K562 (cell line): ENCODE data around the gene FAM184B. TPM values are rescaled to one million over a fixed set of nuclear protein-coding genes. Genes with fewer than 3 reads are reported as not detected.

ENCODE experiments used
- ATAC-seq: fragments of 200-7000 bp; cut with Tn5 transposase; 3 replicates; pipeline ENCODE4 v1.9.1; 2020; ENCODE audit warnings: moderate library complexity
- BruUV-seq: library from RNA; stranded (reverse); fragments of 400-500 nt; replicated peaks from 2 replicates; lab custom pipeline; 2021; lab: Mats Ljungman, UMichigan
- CTCF ChIA-PET: fragments of 300-600 bp; formaldehyde crosslinking; extraction: SDS; loops from one replicate; lab custom pipeline; 2021; ENCODE audit warnings: low intra/inter-chr PET ratio; lab: Yijun Ruan, JAX
- POLR2A ChIA-PET: fragments of 300-600, 350-650 bp; sonication (Branson Sonifier 250); formaldehyde crosslinking; extraction: SDS; loops from one replicate; lab custom pipeline; 2021; ENCODE audit warnings: antibody characterized with exemption, inconsistent platforms; lab: Yijun Ruan, JAX
- DNase-seq, 4 experiments: peaks; one replicate each; pipeline versions ENCODE4 v3.0.0 to v3.0.0-alpha.2; 2011 to 2018; ENCODE audit warnings: low spot score in 3 of 4, mixed read lengths in 3 of 4; ENCODE audit errors: extremely low read depth in 1 of 4
- FAIRE-seq: peaks from 2 replicates; lab custom pipeline; 2011; peaks lifted over from hg19 to GRCh38; lab: Jason Lieb, UNC
- H2AFZ ChIP-seq: 2 replicates; pipeline ENCODE4 v1.6.0; 2011; ENCODE audit warnings: low read depth, low read length, control low read depth, inconsistent platforms
- H3K27ac ChIP-seq: fragments of 200-600 bp; 3 replicates; pipeline ENCODE4 v1.8.0; 2011; ENCODE audit warnings: low read depth, mild to moderate bottlenecking, control low read depth, inconsistent platforms, low read length, moderate library complexity, mixed read lengths; ENCODE audit errors: extremely low read depth
- H3K27me3 ChIP-seq, 2 experiments: fragments of 300-600 bp in 1 of 2; 2 replicates in 1 of 2; 3 replicates in 1 of 2; pipeline versions ENCODE4 v1.6.0 to v1.8.0; 2011; ENCODE audit warnings: inconsistent platforms in 2 of 2, low read length in 2 of 2, mild to moderate bottlenecking in 1 of 2, mixed read lengths in 1 of 2, moderate library complexity in 1 of 2; ENCODE audit not compliant: control insufficient read depth in 2 of 2, insufficient read depth in 2 of 2
- H3K36me3 ChIP-seq: fragments of 300-600 bp; 3 replicates; pipeline ENCODE4 v1.8.0; 2011; ENCODE audit warnings: mild to moderate bottlenecking, low read length, inconsistent platforms; ENCODE audit not compliant: control insufficient read depth, insufficient read depth
- H3K4me1 ChIP-seq, 2 experiments: fragments of 200-600 bp in 1 of 2; replicated peaks in 1 of 2; 2 replicates in 1 of 2; 3 replicates in 1 of 2; pipeline versions ENCODE4 v1.5.1 to v1.8.0; 2011; ENCODE audit warnings: inconsistent platforms in 2 of 2, low read length in 2 of 2, mild to moderate bottlenecking in 1 of 2, mixed read lengths in 1 of 2, moderate library complexity in 1 of 2; ENCODE audit not compliant: control insufficient read depth in 2 of 2, insufficient read depth in 2 of 2
- H3K4me2 ChIP-seq: 2 replicates; pipeline ENCODE4 v1.6.1; 2011; ENCODE audit warnings: low read length, control low read depth, inconsistent platforms, mixed read lengths; ENCODE audit not compliant: insufficient read depth
- H3K4me3 ChIP-seq: fragments of 200-600 bp; sonication (generic), shearing (Covaris generic); 2 replicates; pipeline ENCODE4 v1.5.1; 2016; ENCODE audit warnings: control low read depth, inconsistent platforms
- H3K79me2 ChIP-seq: fragments of 200-600 bp; 3 replicates; pipeline ENCODE4 v1.8.0; 2011; ENCODE audit warnings: low read length, inconsistent platforms; ENCODE audit not compliant: control insufficient read depth, insufficient read depth
- H3K9ac ChIP-seq, 2 experiments: 2 replicates each; pipeline versions ENCODE4 v1.6.0 to v1.6.1; 2011; ENCODE audit warnings: low read depth in 2 of 2, low read length in 2 of 2, control low read depth in 1 of 2, inconsistent platforms in 1 of 2, mild to moderate bottlenecking in 1 of 2, mixed read lengths in 1 of 2; ENCODE audit not compliant: insufficient read depth in 1 of 2
- H3K9me1 ChIP-seq: one replicate; pipeline ENCODE4 v1.6.0; 2011; ENCODE audit warnings: inconsistent platforms, mild to moderate bottlenecking, low read length, moderate library complexity; ENCODE audit not compliant: control insufficient read depth, insufficient read depth
- H3K9me3 ChIP-seq: replicated peaks from 2 replicates; pipeline ENCODE4 v1.5.1; 2011; ENCODE audit warnings: low read depth, low read length, inconsistent platforms; ENCODE audit not compliant: control insufficient read depth, insufficient read depth
- H4K20me1 ChIP-seq: replicated peaks from 2 replicates; pipeline ENCODE4 v1.6.1; 2011; ENCODE audit warnings: low read length, inconsistent platforms, mixed read lengths; ENCODE audit not compliant: control insufficient read depth, insufficient read depth
- CBX3 ChIP-seq, 2 experiments: IDR thresholded peaks; 1 replicate in 1 of 2; 2 replicates in 1 of 2; pipeline ENCODE4 v1.6.1; 2012; ENCODE audit warnings: inconsistent platforms in 2 of 2, low read length in 2 of 2, borderline replicate concordance in 1 of 2, control low read depth in 1 of 2
- CEBPB ChIP-seq: fragments of 450-650 bp; IDR thresholded peaks from 2 replicates; pipeline ENCODE4 v1.6.1; 2016; ENCODE audit warnings: missing genetic modification characterization, missing compliant biosample characterization
- GATA2 ChIP-seq: sonication (generic); formaldehyde crosslinking; IDR thresholded peaks from 2 replicates; pipeline ENCODE4 v1.4.0; 2020; ENCODE audit warnings: mild to moderate bottlenecking, missing genetic modification reagents
- HDAC1 ChIP-seq, 2 experiments: fragments of 450-650 bp; IDR thresholded peaks; 2 replicates each; pipeline ENCODE4 v1.6.1; 2016 to 2017; ENCODE audit warnings: inconsistent platforms in 1 of 2, mild to moderate bottlenecking in 1 of 2, moderate library complexity in 1 of 2
- MAFF ChIP-seq: IDR thresholded peaks from 2 replicates; pipeline ENCODE4 v1.6.1; 2012; ENCODE audit warnings: low read length, improper control_type of control experiment
- PCBP1 ChIP-seq: fragments of 200-400 bp; formaldehyde crosslinking; IDR thresholded peaks from 2 replicates; pipeline ENCODE4 v1.6.1; 2018; ENCODE audit warnings: mild to moderate bottlenecking, low read depth, low read length; ENCODE audit not compliant: poor library complexity, severe bottlenecking
- SMAD1 ChIP-seq: fragments of 150-350 bp; IDR thresholded peaks from 2 replicates; pipeline ENCODE4 v1.6.1; 2014; ENCODE audit warnings: low read length, low read depth; ENCODE audit not compliant: partially characterized antibody
- TEAD1 ChIP-seq, 2 experiments: fragments of 450-650 bp in 1 of 2; sonication (generic) in 1 of 2; formaldehyde crosslinking; IDR thresholded peaks; 2 replicates each; pipeline versions ENCODE4 v1.4.0 to v1.8.0; 2020 to 2022; ENCODE audit warnings: mild to moderate bottlenecking in 2 of 2, missing genetic modification reagents in 1 of 2
- ZNF3 ChIP-seq: fragments of 250-450 bp; sonication (Bioruptor Pico); IDR thresholded peaks from 2 replicates; pipeline ENCODE4 v1.5.0; 2021; ENCODE audit warnings: mild to moderate bottlenecking, moderate library complexity
- whole genome bisulfite sequencing: fragments of 100-300 bp; shearing (Covaris generic); methylation state at CpG from one replicate; pipeline ENCODE4 v1.1.6; 2016; ENCODE audit warnings: low coverage, mixed read lengths; ENCODE audit not compliant: insufficient coverage; ENCODE audit errors: missing lambda C conversion rate; 5-methylcytosine and 5-hydroxymethylcytosine counted together
- in situ Hi-C: fragments of 300-500 bp; cut with MboI; formaldehyde crosslinking; loops from 4 replicates; pipeline ENCODE4 v1.15.0; 2018; ENCODE audit warnings: inconsistent platforms, mixed read lengths
- intact Hi-C: fragments of 100-400 bp; cut with micrococcal nuclease; formaldehyde crosslinking; loops from 2 replicates; pipeline ENCODE4 v1.14.2; 2022
- polyA plus RNA-seq, 8 experiments: library from polyadenylated mRNA; depleted of rRNA in 4 of 8; stranded (reverse) in 5 of 8; unstranded in 3 of 8; fragments of >200 nt; fragmentation: Nextera tagmentation in 2 of 8; fragmentation: Illumina TruSeq in 1 of 8; extraction: Ambion mirVana in 2 of 8; extraction: Trizol in 1 of 8; gene quantifications; 2 replicates each; pipeline versions ENCODE4 v1.2.1 to v1.2.3, GENCODE V29; 2011 to 2014; ENCODE audit warnings: inconsistent platforms in 1 of 8, missing spikeins in 1 of 8
- total RNA-seq, 7 experiments: library from RNA; depleted of rRNA in 6 of 7; stranded (reverse); fragments of >200 nt in 6 of 7; fragmentation: Illumina TruSeq in 2 of 7; extraction: Trizol in 2 of 7; gene quantifications; 2 replicates each; pipeline versions ENCODE4 v1.2.1 to v1.2.3, GENCODE V29; 2011 to 2021; ENCODE audit warnings: low replicate concordance in 1 of 7

The FAM184B gene
- total and polyA plus RNA-seq, 9 of the 15 experiments (the other 6 are each of a cell fraction or from before 2014, with no cell fraction given), result not detected

GRCh38 chr4:17699380-17699779, 82.0 kb downstream of the FAM184B start:
- intact Hi-C loops, result no loop called here
- H3K9me3 ChIP-seq, result no peaks in the 10 kb centered on the region
- H2AFZ ChIP-seq, result no peak overlapping the region
- TF ChIP-seq SMAD1 (no peak), HDAC1 (IDR thresholded peaks at IDR 0.05) (no peak), MAFF (no peak), CBX3 (IDR thresholded peaks at IDR 0.05; ENCODE audit: borderline replicate concordance in 1 of 2, low read length in 2 of 2) (no peak), PCBP1 (no peak), CEBPB (tag) (no peak), ZNF3 (CRISPR knock-in tag) (no peak), GATA2 (CRISPR knock-in tag) (no peak), TEAD1 (CRISPR knock-in tag; IDR thresholded peaks at IDR 0.05) (no peak)
- TF ChIP-seq, all 486 proteins: peak for 0
- in situ Hi-C loops, result no loop called here
- CTCF ChIA-PET, result no interaction called here
- Histone ChIP-seq H3K9ac (no peak overlapping the region), H3K79me2 (no peaks in the 10 kb centered on the region), H3K4me2 (no peak overlapping the region), H3K27ac (no peak overlapping the region), H3K9me1 (no peaks in the 10 kb centered on the region), H3K27me3 (peaks cover 5 to 12% of the 10 kb centered on the region in 2 experiments; a peak in 2 of 5 replicates), H3K4me3 (no peak overlapping the region), H3K36me3 (no peaks in the 10 kb centered on the region), H3K4me1 (no peaks in the 10 kb centered on the region), H4K20me1 (no peaks in the 10 kb centered on the region)
- FAIRE-seq (no peak), DNase-seq (no peak), ATAC-seq (no peak)
- 0% methylated on average over 2 of the region's 2 CpGs for WGBS
- no TSS peak for BruUV-seq
- POLR2A ChIA-PET, result no interaction called here
